ENCODE measurements around the gene ITPKB.
"Not testable (repeated sequence)": the region's sequence is repeated elsewhere in the genome, so short reads cannot be mapped to it uniquely, and the experiment has no call there.

Gene ITPKB

DNA sequence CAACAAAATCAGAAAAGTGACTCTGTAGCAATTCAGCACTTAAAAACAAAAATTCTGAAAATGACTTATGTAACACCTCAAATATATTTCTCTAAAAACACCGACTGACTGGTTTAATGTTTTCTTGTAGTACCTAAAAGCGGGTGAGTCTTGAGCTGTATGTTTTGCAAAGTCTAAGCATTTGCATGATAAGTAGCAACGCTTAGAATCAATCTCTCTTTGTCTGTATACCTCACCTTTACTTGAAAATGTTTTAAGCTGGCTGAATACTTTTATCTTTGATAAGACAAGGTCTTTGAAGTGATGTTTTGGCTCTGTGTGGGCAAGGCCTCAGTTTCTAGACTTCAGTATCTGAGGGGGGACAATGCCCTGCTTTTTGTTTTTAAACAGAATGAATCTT is 8.2 kb downstream of the ITPKB start:
- no peak for DNase-seq (ENCODE audit: low read depth in 2 of 2)

DNA sequence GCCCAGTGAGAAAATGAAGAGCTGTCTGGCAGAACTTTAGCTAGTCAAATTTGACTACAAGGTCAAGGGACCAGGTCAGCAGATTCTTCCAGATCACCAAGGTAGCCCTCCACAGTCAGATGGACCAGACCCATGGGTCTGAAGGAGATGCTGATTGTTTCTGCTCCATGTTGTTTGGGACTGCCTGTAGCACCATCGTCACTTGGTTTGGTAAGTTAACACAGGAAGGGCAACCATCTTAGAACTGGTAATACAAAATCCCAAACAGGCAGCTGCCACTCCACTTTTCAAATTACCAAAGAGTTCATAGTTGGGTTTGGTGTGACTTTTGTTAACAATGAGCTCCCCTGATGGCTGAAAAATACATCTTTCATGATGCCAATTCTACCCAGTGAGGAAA is 9.0 kb downstream of the ITPKB start:
- DNase-seq (ENCODE audit: low read depth in 2 of 2) = no peak

DNA sequence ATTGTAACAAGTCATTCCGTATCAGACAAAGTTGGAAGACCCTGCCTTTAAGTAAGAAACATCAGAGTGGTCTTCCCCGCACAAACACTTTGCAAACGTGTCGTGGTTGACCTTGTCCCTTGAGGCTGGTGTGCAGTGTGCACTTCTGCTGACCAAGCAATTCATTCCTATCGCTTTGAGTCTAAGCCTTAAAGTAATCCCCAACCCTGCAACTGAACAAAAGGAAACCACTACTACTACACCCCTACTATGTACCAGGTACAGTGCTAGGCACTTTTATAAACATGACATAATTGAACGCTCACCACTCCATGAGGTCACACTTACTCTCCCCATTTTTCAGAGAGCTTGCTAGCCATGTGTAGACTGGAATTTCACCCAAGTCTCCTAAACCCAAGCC is 10.6 kb downstream of the ITPKB start:
- DNase-seq (ENCODE audit: low read depth in 2 of 2) = no peak

DNA sequence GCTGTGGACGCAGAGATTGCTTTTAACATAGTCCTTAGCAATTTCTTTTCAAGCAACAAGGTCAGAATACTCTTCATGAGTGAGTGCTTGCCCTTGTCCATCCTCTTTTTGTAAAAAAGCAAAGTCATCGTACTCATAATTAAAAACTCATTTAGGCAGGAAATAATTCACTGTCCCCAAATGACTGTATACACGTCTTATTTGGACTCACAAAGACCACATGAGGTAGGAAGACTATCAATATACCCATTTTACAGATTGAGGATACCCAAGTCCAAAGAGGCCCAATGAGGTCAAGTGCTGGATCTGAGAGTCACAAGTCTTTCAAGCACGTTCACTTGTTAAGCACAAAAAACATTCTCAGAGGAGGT is 13.2 kb downstream of the ITPKB start:
- DNase-seq (ENCODE audit: low read depth in 2 of 2) = no peak

DNA sequence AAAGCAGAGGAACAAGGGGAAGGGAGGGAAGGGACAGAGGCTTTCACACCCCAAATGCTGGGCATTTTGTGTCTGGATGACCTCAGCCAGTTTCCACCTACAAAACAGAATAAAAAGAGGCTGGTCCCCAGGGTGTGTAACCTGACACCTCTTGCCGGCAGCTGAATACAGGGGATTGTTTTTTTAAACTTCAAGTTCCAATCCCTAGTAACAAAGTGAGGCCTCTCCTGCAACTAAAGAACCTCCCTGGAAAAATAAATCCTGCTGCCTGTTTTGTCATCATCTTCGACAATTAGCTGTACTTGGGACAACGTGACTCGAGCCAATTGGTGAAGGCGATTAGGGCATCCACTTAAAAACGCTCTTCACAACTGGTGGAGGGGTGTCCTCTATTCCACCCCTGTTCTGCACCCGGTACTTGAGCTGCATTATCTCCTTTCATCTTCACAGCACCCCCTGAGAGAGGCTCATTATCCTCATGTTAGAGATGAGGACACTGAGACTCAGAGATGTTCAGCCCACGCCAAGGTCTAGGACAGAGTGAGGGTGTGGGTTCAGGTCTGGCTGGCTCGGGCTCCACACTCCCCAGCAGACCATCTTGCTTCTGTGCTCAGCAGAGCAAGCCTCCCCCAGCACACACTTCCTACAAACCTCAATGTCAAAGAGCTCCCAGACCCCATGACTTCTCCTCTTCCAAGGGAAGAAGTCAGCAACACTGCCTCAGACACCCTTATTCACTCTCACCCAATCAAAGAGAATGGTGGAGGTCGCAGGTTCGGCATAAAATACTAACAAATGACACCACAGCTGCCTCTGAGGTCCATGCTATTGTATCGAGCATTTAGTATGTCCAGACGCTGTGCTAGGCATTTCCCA is 15.2 kb downstream of the ITPKB start:
- no peak for DNase-seq (ENCODE audit: low read depth in 2 of 2)

DNA sequence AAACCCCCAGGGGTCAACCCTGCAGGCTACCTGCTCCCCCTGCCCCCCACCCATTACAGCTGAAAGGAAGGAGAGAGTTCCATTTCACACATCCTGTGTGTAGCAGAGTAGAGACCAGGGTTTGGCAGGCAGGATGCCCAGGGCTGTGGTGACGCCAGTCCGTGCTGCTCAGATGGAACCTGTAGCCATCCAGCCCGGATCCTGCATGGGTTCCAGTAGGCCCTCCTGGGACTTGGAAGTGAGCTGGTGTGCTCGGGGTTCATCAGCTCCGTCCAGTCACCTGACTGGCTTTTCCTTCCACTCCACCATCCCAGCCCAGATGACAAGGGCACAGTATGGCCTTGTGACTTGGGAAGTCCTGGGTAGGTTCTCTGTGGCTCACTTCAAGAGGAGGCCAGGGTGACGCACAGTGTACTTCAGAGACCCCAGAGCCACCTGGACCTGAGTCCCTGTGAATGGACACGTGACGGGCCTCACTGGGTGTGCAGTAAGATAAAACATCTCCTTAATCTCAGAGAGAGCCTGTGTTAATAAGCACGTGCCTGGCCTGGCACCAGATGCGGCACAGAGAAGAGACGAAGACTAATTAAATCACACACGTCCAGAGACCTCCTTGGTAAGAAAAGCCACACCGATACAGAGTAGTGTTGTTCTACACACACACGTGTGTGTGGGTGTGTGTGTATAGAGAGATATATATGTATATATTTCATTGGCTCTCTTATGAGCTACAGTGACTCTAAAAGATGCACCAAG is 16.0 kb downstream of the ITPKB start:
- no peak for DNase-seq (ENCODE audit: low read depth in 2 of 2)

DNA sequence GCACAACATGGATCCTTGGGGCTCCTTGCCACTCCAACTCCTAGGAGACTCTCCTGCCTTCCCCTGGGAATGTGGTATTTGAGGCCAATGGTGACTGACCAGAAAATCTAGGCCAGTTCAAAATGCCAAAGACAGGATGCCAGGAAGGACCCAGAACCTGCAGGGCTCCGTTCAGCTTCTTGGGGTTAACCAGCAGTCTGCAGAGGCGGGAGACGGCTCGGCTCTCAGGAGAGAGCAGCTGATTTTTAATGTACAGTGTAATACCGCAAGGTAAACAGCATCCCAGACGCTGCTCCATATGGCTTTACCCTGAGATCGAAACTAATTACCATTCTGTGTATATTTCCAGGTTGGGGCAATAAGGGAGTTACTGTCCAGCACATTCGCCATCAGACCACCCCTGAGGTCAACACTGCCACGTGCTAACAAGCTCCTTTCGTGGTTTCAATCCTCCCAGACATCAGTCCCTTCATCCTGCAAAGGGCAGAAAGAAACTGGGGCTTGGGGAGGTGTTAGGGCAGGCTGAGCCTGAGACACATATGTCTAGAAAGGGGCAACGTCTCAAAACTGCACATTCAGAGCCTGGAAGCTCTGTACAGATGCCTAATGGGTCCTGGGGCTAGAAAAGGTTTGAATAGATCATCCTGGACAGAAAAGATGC is 16.7 kb downstream of the ITPKB start:
- no peak for DNase-seq (ENCODE audit: low read depth in 2 of 2)

DNA sequence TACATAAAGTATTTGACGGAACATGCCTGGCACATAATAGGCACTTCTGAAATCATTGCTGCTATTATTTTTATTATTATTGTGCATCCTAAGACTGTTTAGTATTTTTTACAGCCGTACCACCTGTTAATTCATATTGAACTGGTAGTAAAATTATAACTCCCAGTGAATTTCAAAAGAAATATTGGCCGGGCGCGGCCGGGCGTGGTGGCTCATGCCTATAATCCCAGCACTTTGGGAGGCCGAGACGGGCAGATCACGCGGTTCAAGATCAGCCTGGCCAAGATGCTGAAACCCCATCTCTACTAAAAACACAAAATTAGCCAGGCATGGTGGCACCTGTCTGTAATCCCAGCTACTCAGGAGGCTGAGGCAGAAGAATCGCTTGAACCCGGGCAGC is 18.5 kb downstream of the ITPKB start:
- not testable (repeated sequence) for DNase-seq (ENCODE audit: low read depth in 2 of 2)

DNA sequence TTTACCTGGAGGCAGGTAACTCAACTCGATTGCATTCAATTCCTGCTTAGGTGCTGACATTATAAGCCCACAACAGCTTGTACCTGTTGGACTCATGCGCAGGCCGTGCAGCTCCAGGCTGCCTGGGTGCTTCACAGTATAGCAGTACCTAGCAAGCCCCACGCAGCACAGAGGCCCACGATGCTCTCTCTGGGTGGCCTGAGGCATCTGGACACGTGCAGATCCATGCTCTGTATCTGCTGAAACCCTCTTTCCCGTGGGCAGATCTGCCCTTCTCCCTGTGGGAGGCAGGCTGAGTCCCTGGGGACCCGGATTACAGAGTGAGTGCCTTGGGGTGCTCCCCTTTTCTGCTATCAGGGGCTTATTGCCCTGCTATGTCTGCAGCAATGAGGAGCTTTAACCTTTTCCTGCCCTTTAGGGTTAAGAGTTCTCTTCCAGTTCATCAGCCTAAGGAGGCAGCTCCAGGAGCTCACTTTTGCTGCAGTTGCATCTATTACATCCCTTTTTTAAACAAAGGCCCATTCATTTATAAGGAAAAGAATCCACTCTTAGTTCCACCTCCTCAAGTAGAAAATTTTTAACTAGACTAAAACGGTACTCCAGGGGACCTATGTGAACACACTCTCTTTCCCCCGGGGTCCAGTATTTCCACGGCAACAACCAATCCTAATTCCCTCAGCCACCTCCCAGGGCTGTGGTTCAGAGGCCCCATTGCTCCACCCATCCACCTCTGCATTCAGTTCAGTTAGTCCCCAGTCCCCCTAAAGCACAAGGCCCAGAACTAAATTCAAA is 19.3 kb downstream of the ITPKB start:
- no peak for DNase-seq (ENCODE audit: low read depth in 2 of 2)

DNA sequence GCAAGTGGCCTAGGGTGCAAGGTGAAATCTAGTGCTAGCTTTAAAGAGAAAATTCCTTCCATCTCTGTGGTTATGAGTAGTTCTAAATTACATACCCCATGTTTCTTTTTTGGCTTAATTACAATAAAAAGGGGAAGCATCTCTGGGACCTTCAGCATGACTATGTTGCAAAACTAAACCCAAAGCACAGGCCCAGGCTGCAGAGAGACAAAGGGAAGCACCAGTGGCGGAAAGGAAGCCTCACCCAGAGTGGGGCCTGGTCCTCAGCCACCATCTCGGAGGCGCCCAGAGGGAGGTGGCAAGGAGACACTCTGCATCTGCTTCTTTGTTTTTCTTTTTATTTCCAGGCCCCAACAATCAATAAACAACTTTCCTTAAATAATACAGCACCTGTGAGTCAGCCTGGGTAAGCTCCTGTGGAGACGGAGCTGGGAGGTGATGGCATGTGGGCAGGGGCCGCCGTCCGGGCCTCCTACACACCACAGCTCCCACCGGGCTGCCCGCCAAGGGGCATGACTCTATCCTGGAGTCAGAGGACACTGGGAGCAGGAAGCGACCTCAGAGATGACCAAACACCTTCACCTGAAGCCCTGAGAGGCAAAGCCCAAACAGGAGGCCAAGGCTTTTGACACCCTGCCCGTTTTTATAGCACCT is 21.7 kb downstream of the ITPKB start:
- DNase-seq (ENCODE audit: low read depth in 2 of 2) = no peak

DNA sequence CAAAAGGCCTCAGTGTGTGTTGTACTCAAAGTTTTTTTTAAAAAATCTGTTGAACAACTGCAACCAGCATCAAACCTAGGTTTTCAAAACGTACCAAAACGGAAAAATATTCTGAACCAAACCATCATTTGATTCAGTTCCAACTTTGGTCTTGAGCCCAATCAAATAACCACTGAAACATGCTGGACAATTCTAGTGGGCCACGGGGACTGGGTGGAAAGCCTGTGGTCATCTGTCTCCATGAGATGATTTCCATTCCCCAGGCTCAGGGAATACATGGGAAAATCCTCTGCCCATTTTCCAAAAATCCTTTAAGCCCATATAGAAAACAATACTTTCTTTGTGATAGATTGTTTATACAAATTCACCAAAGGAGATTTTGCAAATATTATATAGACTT is 22.5 kb downstream of the ITPKB start:
- DNase-seq (ENCODE audit: low read depth in 2 of 2) = no peak

DNA sequence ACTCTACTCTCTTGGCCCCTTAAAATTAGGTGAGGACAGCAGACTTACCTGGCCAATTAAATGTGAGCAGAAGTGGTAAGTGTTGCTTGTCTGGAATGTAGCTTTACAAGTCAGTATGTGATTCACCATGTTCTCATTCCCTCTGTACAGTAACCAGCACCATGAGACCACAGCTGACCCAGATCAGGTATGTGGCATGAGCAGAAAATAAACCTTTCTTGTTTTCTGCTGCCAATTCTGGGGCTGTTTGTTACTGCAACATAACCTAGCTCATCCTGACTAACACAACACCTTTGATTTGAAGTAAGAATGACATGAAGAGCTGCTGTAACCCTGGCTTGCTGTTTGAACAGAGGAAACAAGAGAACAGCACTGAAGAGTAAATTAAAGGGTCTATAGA is 24.9 kb downstream of the ITPKB start:
- no peak for DNase-seq (ENCODE audit: low read depth in 2 of 2)

DNA sequence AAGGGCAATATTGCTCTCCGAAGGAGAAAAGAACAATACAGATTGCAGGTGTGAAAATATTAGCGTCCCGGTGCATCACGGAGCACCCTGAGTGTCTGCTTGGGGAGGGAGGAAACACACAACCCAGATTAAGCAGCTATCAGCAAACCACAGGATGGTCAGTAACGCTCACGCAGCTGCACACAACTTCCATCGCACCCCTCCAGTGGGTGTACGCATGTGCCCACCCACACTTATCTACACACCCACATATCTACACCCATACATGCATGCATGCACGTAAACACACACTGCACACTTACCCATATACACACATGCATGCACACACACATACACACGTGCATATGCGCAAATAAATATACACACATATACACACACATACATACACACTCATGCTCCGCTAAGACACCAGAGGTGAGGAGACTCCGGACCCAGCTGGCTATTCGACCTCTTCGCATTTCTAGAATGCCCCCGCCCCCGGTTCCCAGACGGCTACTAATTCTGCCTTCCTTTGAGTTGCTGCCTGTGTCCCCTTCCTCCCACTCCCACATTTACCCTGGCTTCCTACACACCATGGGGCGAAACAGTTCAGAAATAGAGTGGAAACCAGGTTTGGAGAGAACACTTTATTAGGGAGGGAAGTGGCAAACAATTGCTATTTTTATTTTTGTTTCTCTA is 26.2 kb downstream of the ITPKB start:
- DNase-seq (ENCODE audit: low read depth in 2 of 2) = no peak

DNA sequence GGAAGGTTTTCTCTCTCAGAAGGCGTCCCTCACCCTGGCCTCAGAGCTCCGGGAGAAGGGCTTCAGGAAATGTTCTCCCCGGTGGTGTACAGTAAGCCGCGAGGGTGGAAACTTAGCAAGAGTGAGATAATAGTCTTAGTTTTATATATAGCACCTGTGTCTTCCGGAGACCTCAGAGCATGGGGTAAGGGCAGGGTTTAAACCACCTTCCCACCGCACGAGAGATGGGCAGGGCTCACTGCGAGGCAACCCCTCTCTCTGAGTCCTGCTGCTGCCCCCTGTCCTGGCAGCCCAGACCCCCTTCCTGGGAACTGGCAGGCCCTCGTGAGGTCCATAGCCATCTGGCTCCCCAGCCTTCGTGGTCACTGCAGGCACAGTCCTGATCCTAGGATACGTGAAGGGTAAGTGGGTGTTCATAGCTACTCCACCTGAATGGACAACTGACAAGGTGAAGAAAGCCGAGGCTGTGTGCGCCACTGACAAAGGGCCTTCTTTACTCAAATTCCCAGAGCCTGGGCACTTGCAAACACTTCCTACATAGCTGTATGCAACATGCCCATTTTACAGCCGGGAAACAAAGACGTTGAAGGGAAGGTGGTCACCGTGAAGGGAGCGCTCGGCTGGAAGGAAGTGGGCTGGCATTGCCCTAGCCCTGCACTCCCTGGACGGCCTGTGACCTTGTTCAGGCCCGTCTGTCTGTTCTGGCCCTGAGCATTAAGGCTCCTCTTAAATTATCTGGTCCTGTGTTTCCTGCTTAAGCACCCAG is 26.9 kb downstream of the ITPKB start:
- no peak for DNase-seq (ENCODE audit: low read depth in 2 of 2)

DNA sequence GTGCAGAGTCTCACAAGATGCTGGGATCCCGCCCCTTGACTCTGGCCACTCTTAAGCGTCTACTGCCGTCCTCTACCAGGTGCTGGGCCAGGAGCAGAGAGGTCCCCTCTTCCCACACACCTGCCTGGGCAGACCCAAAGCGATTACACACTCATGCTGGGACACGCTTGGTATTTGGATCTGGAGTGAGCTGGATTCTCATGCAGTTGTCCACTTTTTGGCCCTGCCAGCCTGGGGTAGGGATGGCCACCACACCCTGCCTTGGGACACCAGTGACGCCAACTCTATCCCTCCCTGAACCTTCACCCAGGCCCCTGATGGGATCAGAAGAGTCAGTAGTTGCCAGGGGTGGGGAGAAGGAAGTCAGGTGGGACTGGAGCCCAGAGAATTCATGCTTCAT is 28.6 kb downstream of the ITPKB start:
- no peak for DNase-seq (ENCODE audit: low read depth in 2 of 2)

DNA sequence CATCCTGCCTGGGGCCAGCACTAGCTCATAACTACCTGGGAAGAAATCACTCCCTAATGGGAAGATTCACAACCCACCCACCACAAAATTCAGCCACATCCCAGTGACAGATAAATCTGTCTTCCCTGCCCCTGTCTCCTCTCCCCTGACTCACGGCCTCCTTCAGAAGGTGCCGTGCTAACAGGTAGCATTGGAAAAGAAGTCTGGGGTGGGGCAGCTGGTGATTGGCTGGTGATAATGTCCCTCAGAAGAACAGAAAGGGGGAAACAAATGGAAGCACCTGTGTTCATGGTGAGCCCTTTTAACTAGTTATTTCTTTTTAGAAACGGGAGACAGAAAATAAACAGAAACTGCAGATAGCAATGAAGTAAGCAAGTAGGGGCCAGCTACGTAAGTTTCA is 29.1 kb downstream of the ITPKB start:
- DNase-seq (ENCODE audit: low read depth in 2 of 2) = no peak

DNA sequence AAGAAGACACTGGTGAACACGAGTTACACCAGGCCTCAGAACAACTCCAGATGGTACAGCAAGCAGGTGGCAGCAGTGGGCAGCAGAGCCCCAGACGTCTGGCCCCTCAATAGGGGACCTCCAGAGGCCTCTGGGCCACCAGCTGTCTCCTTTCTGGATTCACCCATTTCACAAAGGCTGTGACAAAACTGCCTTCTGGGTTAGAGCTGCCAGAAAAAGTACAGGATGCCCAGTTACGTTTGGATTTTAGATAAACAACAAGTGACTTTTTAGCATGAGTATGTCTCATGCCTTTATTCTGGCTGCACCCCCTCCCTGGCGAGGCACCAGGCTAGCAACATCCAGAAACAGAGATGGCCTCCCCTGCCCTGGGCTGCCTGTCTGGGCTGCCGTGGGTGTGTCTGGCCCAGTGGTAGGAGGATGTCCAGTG is 30.1 kb downstream of the ITPKB start:
- DNase-seq (ENCODE audit: low read depth in 2 of 2) = no peak

DNA sequence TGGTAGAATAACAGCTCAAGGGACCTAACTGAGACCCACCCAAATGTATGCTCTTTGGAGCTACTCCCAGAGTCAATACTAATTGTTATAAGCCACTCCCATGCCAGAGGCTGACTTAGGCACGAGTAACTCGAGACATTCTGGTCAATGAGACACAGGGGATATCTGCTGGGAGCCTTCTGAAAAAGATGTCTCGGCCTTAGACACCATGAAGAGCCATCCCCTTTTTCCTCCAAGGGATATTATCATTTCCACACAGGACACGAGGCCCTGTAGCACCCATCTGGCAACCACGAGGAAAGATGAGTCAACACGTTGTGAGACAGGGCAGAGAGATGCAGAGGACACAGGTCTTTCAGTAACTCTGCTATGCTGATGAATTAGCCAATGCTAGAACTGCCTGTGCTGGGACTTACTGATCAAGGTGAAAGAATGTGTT is 30.7 kb downstream of the ITPKB start:
- no peak for DNase-seq (ENCODE audit: low read depth in 2 of 2)

DNA sequence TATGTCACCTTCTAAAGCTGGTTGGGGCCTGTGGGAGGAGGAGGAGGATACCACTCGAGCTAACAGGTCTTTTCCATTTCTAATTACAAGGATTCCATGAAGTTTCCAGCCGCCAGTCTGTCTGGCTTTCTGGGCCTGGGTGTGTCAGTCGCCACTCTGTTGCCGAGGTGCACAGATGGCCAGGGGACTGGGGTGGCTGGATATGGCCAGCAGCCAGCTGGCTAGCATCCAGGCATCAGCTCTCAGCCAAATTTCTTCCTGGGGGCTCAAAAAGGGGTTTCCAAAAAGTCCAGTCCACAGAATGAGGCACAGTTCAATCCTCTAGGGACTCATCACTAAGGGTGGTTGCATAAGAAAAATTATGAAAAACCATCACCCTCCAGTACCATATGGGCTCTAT is 32.4 kb downstream of the ITPKB start:
- no peak for DNase-seq (ENCODE audit: low read depth in 2 of 2)
